ENCODE results near the gene ENPEP. TPM values are rescaled to one million over a fixed set of nuclear protein-coding genes. Genes with fewer than 3 reads are reported as not detected.

The ENPEP gene
- total RNA-seq, 1 donor from 2014 or later: 4.1 TPM

Other genes starting within 250 kb of the ENPEP start
- gene PITX2, start 146.9 kb downstream of the ENPEP start, total RNA-seq: not detected